Fibroblast of pulmonary artery (primary cell): ENCODE results near the gene ZNF664.
"Not testable (repeated sequence)": the region's sequence is repeated elsewhere in the genome, so short reads cannot be mapped to it uniquely, and the experiment has no call there.

Experiments used
- DNase-seq: peaks from one replicate; pipeline ENCODE4 v3.0.0-alpha.2; 2010; ENCODE audit warnings: low read depth
- H3K4me3 ChIP-seq: replicated peaks from 2 replicates; pipeline ENCODE4 v1.5.1; 2011; ENCODE audit warnings: low read depth, mild to moderate bottlenecking, control low read depth, low read length, moderate library complexity
- TF ChIP-seq, protein P1 (sequence below): IDR thresholded peaks from 2 replicates; pipeline ENCODE4 v1.5.1; 2011; ENCODE audit warnings: mild to moderate bottlenecking, control low read depth, low read length, inconsistent platforms; ENCODE audit errors: missing control alignments

Gene ZNF664

DNA sequence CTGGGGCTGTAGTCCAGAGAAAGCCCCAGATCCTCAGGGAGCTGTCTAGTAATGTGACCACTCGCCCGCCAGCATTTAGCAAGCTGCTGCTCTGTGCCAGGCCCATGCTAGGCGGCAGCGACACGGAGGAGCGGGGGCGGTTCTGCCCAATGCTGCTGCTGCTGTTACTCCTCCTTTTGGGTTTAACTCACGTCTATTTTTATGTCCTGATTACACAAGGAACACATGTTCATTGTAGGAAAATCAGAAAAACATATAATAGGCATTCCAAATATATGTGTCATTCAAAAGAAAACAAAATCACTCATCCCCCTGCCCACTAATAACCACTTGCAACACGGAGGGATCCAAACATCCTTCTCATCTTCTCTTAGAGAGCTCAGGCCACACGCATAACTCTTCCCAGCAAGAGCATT, 30.8 kb upstream of the ZNF664 start:
- TF ChIP-seq, protein P1, sequence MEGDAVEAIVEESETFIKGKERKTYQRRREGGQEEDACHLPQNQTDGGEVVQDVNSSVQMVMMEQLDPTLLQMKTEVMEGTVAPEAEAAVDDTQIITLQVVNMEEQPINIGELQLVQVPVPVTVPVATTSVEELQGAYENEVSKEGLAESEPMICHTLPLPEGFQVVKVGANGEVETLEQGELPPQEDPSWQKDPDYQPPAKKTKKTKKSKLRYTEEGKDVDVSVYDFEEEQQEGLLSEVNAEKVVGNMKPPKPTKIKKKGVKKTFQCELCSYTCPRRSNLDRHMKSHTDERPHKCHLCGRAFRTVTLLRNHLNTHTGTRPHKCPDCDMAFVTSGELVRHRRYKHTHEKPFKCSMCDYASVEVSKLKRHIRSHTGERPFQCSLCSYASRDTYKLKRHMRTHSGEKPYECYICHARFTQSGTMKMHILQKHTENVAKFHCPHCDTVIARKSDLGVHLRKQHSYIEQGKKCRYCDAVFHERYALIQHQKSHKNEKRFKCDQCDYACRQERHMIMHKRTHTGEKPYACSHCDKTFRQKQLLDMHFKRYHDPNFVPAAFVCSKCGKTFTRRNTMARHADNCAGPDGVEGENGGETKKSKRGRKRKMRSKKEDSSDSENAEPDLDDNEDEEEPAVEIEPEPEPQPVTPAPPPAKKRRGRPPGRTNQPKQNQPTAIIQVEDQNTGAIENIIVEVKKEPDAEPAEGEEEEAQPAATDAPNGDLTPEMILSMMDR, result no peak
- DNase-seq, result peak; percentile 78
- no peak overlapping the region for H3K4me3 ChIP-seq

DNA sequence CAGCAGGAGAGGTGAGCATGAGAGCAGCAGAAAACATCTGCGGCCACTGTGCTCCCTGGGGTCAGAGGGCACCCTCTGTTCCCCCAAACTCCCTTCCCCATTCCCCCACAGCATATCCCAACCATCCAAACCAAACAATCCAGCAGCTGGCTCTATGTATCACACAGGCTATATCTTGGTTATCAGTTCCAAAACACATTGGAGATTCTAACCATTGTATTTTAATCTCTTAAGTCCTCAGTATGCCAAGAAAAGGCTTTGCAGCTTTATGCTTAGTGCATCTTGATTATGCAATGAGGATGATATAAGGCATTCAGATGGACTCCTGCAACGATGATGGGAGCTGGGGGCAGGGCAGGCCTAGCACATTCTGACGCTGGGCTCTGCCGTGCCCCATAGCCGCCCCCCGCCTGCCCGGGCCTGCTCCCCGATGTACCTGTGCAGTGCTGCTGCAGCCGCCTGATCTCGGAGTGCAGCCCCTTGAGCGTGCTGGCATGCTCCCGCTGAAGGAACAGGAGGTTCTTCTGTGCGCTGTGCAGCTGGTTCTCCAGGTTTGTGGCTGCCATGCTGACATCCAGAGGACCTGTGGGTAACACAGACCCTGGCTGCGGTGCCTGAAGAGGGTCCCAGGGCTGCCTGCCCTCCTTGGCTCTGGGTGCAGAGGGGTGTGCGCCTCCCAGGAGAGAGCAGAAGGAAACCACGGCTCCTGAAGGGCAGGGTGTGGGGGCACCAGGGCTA, 29.9 kb upstream of the ZNF664 start:
- DNase-seq, result peak; percentile 81
- TF ChIP-seq, protein P1, result no peak

DNA sequence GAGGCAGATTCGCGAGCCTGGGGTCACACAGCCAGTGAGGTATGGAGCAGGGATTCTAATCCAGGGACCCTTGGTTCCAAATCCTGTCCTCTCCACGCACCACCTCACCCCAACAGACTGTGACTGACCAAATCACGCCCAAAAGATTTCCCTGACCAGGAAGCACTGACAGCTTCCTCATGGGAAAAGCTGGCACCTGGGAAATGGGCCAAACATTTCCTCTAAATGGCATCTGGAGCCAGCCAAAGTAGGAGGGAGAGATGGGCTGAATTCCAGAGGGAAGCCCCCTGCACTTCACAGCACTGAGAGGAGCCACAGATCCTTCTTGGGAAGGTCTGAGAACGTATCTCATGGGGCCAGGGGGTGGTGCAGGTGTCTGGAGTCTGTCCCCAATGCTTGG, 29.2 kb upstream of the ZNF664 start:
- TF ChIP-seq, protein P1, result no peak
- no peak for DNase-seq
- H3K4me3 ChIP-seq, result no peak overlapping the region

More for the DNA sequence above, 29.9 kb upstream of the ZNF664 start:
- H3K4me3 ChIP-seq, result no peak overlapping the region

DNA sequence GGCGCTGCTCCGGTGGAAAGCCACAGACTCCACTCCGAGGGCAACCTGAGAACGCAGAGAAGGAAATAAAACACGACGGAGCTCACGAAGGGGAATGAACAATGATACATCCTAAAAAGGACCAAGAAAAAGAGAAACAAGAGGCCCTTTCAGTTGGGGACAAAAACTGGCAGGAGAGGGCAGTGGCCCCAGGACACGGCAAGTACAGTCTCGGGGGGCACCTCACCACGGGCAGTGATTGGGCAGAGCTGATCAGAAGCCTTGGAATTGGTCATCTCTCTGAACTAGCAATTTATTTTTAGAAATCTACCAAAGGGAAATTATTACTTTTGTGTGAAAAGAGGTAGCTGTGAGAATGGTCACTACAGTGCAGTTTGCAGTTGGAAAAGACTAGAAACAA, 28.3 kb upstream of the ZNF664 start:
- no peak overlapping the region for H3K4me3 ChIP-seq
- DNase-seq, result no peak
- TF ChIP-seq, protein P1, result no peak

DNA sequence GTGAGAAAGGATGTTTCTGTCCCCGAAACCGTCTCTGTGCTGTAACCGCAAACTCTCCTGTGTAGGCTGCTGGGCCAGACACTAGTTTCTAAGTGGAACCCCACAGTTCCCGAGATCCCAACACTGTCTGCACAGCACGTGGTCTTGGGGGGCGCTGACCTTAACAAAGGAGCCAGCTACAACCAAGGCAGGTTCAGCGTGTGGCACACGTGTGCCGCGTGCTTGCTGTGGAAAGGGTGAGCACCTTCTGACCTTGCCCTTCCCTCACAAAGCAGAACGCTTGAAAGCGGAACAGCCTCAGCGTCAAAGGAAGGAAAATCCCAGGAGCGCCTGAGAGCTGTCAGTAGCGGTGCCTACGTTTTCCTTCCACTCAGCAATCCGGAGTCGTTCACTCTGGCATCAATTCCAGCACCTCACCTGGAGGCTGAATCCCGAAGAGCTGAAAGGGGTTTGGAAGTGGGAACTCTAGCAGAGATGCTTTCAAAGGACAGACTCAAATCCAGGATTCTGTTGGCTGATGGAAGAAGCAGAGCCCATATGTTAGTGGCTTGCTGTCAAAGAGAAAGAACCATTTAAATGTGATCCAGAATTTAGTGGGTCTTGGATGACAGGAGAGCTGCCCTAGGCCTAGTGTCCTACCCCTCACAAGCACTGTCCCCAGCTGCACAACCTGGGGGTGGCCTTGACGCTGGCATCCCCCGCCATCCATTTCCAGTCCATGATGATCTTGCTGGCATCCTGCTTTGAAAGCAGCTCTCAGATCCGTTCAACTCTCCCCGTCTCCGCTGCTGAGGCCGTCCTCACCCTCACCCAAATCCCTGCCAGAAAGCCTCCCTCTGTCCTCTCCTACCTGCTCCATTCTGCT, 27.5 kb upstream of the ZNF664 start:
- DNase-seq, result no peak
- TF ChIP-seq, protein P1, result no peak
- H3K4me3 ChIP-seq, result no peak overlapping the region

DNA sequence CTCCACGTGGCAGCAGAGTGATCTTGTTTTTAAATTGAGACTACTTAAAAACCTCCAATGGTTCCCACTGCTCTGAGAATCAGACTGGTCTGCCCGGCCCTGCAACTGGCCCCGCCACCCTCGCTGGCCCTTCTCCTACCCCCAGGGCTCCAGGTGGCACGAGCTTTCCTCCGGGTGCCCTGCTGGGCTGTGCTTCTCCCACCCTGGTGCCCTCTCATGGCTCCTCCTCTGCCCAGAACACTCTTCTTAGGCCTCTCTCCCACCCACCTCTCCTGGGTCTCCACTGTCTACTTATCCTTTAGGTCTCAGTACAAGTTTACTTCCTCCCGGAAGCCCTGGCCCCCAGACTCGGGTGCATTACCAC, 26.9 kb upstream of the ZNF664 start:
- TF ChIP-seq, protein P1, result no peak
- no peak for DNase-seq

DNA sequence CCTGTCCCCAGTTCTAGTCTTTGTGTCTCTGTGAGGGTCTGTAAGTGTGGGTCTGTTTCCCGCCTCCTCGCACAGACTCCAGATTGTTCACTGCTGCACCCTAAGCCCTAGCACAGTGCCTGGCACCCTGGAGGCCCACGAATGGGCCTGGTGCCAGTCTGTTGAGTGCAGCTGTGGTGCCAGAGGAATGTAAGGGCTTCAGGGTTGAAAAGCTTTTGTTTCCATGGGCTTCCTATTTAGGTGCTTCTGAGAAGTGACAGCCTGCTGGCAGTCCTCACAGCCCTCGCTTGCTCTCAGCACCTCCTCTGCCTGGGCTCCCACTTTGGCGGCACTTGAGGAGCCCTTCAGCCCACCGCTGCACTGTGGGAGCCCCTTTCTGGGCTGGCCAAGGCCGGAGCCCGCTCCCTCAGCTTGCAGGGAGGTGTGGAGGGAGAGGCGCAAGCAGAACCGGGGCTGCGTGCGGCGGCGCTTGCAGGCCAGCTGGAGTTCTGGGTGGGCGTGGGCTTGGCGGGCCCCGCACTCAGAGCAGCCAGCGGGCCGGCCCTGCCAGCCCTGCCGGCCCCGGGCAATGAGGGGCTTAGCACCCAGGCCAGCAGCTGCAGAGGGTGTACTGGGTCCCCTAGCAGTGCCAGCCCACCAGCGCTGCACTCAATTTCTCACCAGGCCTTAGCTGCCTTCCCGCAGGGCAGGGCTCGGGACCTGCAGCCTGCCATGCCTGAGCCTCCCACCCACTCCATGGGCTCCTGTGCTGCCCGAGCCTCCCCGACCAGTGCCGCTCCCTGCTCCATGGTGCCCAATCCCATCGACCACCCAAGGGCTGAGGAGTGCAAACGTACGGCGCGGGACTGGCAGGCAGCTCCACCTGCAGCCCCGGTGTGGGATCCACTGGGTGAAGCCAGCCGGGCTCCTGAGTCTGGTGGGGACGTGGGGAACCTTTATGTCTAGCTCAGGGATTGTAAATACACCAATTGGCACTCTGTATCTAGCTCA, 26.2 kb upstream of the ZNF664 start:
- DNase-seq, H3K4me3 ChIP-seq: not testable (repeated sequence)

More for the DNA sequence above, 26.9 kb upstream of the ZNF664 start:
- no peak overlapping the region for H3K4me3 ChIP-seq

DNA sequence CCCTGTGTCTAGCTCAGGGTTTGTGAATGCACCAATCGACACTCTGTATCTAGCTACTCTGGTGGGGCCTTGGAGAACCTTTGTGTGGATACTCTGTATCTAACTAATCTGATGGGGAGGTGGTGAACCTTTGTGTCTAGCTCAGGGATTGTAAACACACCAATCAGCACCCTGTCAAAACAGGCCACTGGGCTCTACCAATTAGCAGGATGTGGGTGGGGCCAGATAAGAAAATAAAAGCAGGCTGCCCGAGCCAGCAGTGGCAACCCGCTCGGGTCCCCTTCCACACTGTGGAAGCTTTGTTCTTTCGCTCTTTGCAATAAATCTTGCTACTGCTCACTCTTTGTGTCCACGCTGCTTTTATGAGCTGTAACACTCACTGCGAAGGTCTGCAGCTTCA, 25.5 kb upstream of the ZNF664 start:
- H3K4me3 ChIP-seq, DNase-seq: not testable (repeated sequence)
